HG03135 (cell line): ENCODE measurements around the gene RPL34.
"Not testable (repeated sequence)": the region's sequence is repeated elsewhere in the genome, so short reads cannot be mapped to it uniquely, and the experiment has no call there.

Experiments used
- ATAC-seq: cut with Tn5 transposase; IDR thresholded peaks from one replicate; pipeline ENCODE4 v1.9.1; 2021; ENCODE audit warnings: mild to moderate bottlenecking, moderate library complexity; ENCODE audit not compliant: unreplicated experiment

The RPL34 gene

GRCh38 chr4:108620101-108620932, at the start of gene RPL34:
Gene RPL34, plus strand, starts transcription at chr4:108620576. Its CDS starts 1,384 bp downstream, at chr4:108621960.
- peak; percentile 100 for ATAC-seq

GRCh38 chr4:108570993-108571569, 49.3 kb upstream of the RPL34 start:
- no peak for ATAC-seq

DNA sequence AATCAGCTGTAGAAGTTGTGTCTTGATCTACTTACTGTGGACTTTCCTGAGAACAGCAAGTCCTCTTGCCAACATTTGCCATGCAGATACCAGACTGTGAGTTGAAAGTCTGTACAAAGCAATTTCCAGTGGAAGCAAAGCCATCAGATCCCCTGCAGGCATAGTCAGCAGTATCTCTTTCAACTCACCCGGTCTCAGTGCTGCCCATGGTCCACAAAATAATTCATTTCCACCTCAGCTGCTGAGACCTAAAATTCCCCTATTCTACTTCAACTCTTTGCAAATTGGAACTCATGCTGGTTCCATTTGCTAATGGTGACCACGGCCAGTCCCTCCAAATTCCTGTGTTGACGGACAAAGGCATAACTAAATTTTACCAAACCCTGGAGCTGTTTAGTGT, 46.0 kb upstream of the RPL34 start:
- ATAC-seq: no peak

DNA sequence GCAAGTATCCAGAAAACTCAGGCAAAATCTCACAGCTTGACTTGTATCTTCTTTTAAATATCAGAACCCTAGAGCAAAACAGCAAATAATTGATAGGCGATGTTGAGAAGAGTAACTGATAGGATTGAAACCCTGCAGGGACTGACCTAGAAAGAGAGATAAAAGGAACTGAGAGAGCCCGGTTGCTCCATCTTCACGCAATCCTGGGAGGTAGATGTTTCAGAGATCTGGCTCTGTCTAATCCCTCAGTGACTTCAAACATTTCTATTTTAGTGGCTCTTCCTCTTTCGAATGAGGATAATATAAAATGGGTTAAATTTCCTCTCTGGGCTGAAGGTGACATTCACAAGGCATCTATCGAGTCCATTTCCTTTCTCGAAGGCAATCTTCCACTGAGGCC, 39.3 kb upstream of the RPL34 start:
- ATAC-seq: no peak

DNA sequence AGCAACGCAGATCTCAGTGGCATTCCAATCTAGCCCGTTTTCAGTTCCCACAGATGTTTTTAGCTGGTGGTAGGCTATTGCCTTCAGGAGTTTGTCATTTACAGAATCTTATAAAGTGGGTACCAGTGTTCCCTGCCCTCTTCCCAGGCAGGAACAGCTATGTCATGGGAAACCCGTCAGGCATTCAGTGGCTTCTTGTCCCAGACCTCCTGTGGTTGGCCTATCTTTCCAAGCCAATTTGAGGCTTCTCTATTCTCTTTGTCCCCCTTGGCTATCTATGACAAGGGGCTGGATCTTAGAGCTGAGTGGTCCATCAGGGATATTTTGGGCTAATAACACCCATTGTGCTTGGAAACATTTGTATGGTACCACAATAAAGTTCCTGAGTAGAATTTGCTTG, 33.6 kb upstream of the RPL34 start:
- no peak for ATAC-seq

- no peak for ATAC-seq
These were observed 31.5 kb upstream of the RPL34 start for GRCh38 chr4:108588878-108589277.

- ATAC-seq: no peak
These were observed 30.4 kb upstream of the RPL34 start for GRCh38 chr4:108589961-108590360.

GRCh38 chr4:108590776-108591175, 29.6 kb upstream of the RPL34 start:
- ATAC-seq: no peak

GRCh38 chr4:108592674-108592986, 27.7 kb upstream of the RPL34 start:
- ATAC-seq: no peak

DNA sequence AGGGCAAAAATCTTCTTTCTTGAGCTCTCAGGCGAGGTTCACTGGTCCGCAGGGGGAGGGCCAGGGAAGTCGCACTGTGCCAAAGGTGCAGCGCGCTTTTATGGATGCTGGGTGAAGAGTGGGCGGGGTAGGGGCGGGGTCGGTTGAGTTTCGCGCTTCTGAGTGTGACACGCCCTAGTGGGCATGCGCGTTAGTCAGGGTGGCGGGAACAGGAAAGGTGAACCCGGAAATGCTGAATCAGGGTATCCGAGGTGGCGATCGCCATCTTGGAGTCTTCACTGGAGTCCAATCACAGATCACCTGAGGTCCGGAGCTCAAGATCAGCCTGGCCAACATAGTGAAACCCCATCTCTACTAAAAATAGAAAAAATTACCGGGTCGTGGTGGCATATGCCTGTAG, 26.1 kb upstream of the RPL34 start:
- not testable (repeated sequence) for ATAC-seq

DNA sequence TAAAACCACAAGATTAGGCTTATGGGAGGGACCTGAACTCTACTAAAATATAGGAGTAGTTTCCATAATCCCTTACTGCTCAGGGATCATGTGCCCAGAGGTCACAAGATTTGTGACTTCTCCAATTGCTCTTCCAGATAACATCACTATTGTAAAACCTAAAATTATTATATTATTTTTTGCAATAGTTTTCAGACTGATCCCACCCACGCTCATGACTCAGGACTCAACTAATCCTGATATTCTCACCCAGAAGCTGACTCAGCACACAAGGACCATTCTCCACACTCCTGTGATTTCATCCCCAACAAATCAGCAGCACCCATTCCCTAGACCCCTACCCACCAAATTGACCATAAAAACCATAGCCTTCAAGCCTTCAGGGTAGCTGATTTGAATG, 24.0 kb upstream of the RPL34 start:
- ATAC-seq: no peak

DNA sequence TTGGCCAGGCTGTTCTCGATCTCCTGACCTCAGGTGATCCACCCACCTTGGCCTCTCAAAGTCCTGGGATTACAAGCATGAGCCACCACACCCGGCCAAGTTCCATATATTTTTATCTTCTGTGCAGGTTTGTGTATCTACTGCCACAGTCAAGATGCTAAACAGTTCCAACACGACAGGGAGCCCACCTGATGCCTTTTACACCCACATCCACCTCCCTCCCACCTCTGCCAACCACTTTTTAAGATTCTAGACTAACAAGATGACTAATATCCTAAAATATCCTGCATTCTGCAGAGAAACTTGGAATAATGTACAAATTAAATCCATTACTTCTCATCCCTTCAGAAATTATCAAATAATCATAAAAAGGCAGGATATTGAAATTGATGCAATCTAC, 19.3 kb upstream of the RPL34 start:
- ATAC-seq: no peak

GRCh38 chr4:108601532-108601931, 18.8 kb upstream of the RPL34 start:
- ATAC-seq: no peak

GRCh38 chr4:108602163-108602562, 18.2 kb upstream of the RPL34 start:
- ATAC-seq: no peak

DNA sequence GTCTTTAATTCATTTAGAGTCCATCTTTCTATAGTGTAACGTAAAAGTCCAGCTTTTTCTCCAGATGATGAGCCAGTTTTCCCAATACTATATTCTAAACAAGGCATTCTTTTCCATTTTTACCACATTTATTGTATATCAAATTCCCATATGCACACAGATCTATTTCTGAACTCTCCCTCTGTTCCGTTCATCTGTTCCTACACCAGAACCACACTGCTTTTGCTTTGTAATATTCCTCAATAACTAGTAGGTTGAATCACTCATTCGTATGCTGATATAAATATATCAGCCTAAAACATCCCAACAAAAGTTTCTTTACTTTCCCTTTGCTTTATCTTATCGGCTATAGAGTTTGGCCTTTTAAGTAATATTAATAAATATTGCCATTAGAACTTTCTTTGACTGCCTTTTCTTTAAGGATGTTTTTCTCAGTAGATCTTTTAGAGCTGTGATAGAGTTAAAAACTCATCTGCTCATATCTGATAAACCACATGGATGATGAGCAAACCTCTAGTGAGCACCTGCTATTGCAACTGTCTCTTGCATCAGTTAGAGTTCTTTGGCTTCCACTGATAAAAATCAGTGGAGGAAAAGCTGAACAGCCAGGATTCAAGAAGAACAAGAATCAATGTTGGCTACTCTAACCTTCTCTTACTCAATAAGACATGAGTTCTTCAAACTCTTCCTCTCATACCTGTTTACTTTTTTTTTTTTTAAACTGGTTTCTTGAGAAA, 13.1 kb upstream of the RPL34 start:
- no peak for ATAC-seq

DNA sequence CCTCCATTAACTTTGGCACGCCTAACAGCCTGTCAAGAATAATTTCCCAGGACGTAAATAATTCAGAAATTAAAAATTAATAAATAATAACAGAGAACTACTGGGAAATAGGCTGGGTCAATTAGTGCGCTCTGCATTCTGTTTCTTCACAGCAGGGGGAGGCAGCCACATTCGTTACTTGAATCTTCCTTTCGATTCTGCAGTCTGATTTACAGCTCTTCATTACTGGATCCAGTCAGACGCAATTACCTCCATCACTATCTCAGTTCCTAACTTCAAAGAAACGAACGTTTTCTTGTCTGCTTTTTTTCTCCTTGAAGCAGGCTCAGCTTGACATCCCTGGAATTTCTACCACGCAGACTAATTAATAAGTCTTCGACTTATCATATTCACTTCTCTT, 9.0 kb upstream of the RPL34 start:
- no peak for ATAC-seq

DNA sequence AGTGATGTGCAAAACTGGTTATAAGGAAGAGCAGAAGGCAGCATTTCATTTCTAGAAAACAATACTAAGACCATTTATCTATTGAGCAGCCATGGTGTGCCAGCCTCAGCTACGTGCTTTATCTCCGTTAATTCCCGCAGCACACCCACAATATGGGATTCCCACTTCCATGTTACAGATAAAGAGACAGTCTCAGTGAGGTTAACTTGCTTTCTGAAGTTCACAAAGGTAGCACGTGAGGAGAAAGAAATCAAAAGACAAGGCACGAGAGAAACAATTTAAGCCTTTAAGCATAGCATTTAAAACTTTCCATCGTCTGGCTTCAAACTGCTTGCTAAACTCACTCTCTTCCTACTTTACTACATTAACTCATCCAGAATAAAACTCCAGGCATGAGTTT, 8.0 kb upstream of the RPL34 start:
- ATAC-seq: no peak

GRCh38 chr4:108619372-108620100, 840 bp upstream of the RPL34 start:
- peak; percentile 3 for ATAC-seq

- ATAC-seq: peak; percentile 12
These were observed 843 bp downstream of the RPL34 start for GRCh38 chr4:108620933-108621905.

DNA sequence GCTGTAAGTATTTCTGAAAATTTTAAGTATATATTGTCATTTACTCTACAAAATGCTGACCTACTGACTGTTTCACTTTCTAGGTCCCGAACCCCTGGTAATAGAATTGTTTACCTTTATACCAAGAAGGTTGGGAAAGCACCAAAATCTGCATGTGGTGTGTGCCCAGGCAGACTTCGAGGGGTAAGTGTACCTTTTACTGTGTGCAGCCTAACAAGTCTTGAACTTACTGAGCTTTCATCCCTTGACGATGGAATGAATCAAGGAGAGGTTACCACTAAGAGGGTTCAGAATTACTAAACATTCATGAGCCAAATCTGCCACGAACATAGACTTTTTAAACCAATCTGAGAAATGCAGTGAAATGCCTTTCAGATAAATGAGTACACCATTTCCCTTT, 1.6 kb downstream of the RPL34 start:
- ATAC-seq: no peak
